ENCODE results near the gene CCDC106.

GRCh38 chr19:55611300-55611982 is 36.6 kb upstream of the CCDC106 start:
- no peak for TF ChIP-seq KLF17 (tag by site-specific recombination; IDR thresholded peaks at IDR 0.05)
- no peak for TF ChIP-seq ZBTB8A (tag by site-specific recombination; IDR thresholded peaks at IDR 0.05)
